NT2/D1 (cell line): ENCODE data around the gene INSRR.
A peak's percentile ranks its signal among the peaks of the same experiment; 100 is the strongest.

Experiments
- DNase-seq: peaks from one replicate; pipeline ENCODE4 v3.0.0-alpha.2; 2011; ENCODE audit warnings: low read depth, low spot score
- H3K27me3 ChIP-seq: 2 replicates; pipeline ENCODE4 v1.6.0; 2011; ENCODE audit warnings: mild to moderate bottlenecking; ENCODE audit not compliant: insufficient read length, insufficient read depth
- H3K36me3 ChIP-seq: 2 replicates; pipeline ENCODE4 v1.6.1; 2011; ENCODE audit warnings: mild to moderate bottlenecking, low read length, mixed read lengths; ENCODE audit not compliant: insufficient read depth, insufficient read length
- H3K4me1 ChIP-seq: 2 replicates; pipeline ENCODE4 v1.5.1; 2011; ENCODE audit not compliant: insufficient read depth, insufficient read length
- H3K4me3 ChIP-seq: 2 replicates; pipeline ENCODE4 v1.5.1; 2011; ENCODE audit warnings: low read depth; ENCODE audit not compliant: insufficient read length
- H3K9ac ChIP-seq: 2 replicates; pipeline ENCODE4 v1.6.0; 2011; ENCODE audit warnings: low read depth; ENCODE audit not compliant: insufficient read length
- H3K9me3 ChIP-seq: 2 replicates; pipeline ENCODE4 v1.5.1; 2011; ENCODE audit warnings: mild to moderate bottlenecking, low read length; ENCODE audit not compliant: insufficient read depth
- SUZ12 ChIP-seq: IDR thresholded peaks from 2 replicates; pipeline ENCODE4 v1.6.1; 2011; ENCODE audit not compliant: insufficient read length, insufficient read depth; ENCODE audit errors: extremely low read depth
- YY1 ChIP-seq: IDR thresholded peaks from 2 replicates; pipeline ENCODE4 v1.6.1; 2011; ENCODE audit not compliant: insufficient read length, insufficient read depth
- ZNF274 ChIP-seq: IDR thresholded peaks from 2 replicates; pipeline ENCODE4 v1.6.1; 2011; ENCODE audit warnings: mild to moderate bottlenecking, low read depth, low read length

Gene INSRR

GRCh38 chr1:156841295-156841855, 17.5 kb downstream of the INSRR start:
- no peak for DNase-seq
- Histone ChIP-seq H3K9me3 (no peaks in the 10 kb centered on the region), H3K9ac (no peak overlapping the region), H3K4me1 (peaks cover 24% of the 10 kb centered on the region), H3K4me3 (no peak overlapping the region), H3K36me3 (no peaks in the 10 kb centered on the region), H3K27me3 (peaks cover 4% of the 10 kb centered on the region)
- TF ChIP-seq ZNF274 (no peak), SUZ12 (no peak), YY1 (no peak)

GRCh38 chr1:156840898-156841279, 18.0 kb downstream of the INSRR start:
- Histone ChIP-seq H3K27me3 (peaks cover 4% of the 10 kb centered on the region), H3K4me3 (no peak overlapping the region), H3K36me3 (no peaks in the 10 kb centered on the region), H3K4me1 (peaks cover 24% of the 10 kb centered on the region), H3K9me3 (no peaks in the 10 kb centered on the region), H3K9ac (no peak overlapping the region)
- no peak for DNase-seq
- TF ChIP-seq YY1 (no peak), ZNF274 (no peak), SUZ12 (no peak)

- TF ChIP-seq SUZ12 (no peak), ZNF274 (no peak), YY1 (no peak)
- no peak for DNase-seq
- peaks cover 4% of the 10 kb centered on the region for H3K27me3 ChIP-seq
These were observed 18.6 kb downstream of the INSRR start for GRCh38 chr1:156840186-156840897.

GRCh38 chr1:156839426-156840109, 19.3 kb downstream of the INSRR start:
- no peak for DNase-seq
- H3K27me3 ChIP-seq, result peaks cover 4% of the 10 kb centered on the region
- no peak overlapping the region for H3K4me3 ChIP-seq
- H3K9ac ChIP-seq, result no peak overlapping the region
- no peaks in the 10 kb centered on the region for H3K36me3 ChIP-seq
- TF ChIP-seq ZNF274, result no peak
- H3K9me3 ChIP-seq, result no peaks in the 10 kb centered on the region
- H3K4me1 ChIP-seq, result peaks cover 20% of the 10 kb centered on the region

More at GRCh38 chr1:156840186-156840897, 18.6 kb downstream of the INSRR start:
- Histone ChIP-seq H3K4me3 (no peak overlapping the region), H3K9ac (no peak overlapping the region), H3K9me3 (no peaks in the 10 kb centered on the region), H3K4me1 (peaks cover 24% of the 10 kb centered on the region), H3K36me3 (no peaks in the 10 kb centered on the region)

DNA sequence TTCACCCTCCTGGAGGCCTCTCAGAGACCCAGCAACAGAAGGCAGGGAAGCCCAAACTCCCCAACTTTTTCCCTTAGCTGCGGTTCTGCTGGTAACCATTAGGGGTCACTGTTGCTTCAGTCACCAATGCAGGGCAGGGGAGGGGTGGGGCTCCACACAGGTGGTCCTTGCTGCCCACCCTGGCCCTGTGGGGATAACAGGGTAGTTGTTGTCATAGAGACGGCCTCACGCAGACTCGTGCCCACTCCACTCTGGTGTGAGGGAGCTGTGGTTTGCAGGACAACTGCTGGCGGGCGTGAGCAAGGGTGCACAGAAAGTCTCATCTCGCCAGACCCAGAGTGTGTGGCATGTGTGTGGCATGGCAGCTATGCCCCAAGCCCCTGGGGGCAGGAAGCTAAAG, 19.9 kb downstream of the INSRR start:
- H3K9me3 ChIP-seq, result no peaks in the 10 kb centered on the region
- peaks cover 16% of the 10 kb centered on the region for H3K4me1 ChIP-seq
- H3K36me3 ChIP-seq, result no peaks in the 10 kb centered on the region
- TF ChIP-seq SUZ12, result no peak
- TF ChIP-seq ZNF274, result no peak
- peak overlapping the region; percentile 27 for H3K9ac ChIP-seq
- peaks cover 4% of the 10 kb centered on the region for H3K27me3 ChIP-seq
- DNase-seq, result no peak
- H3K4me3 ChIP-seq, result no peak overlapping the region

GRCh38 chr1:156836892-156837291, 22.0 kb downstream of the INSRR start:
- H3K4me3 ChIP-seq, result no peak overlapping the region
- no peaks in the 10 kb centered on the region for H3K36me3 ChIP-seq
- no peaks in the 10 kb centered on the region for H3K9me3 ChIP-seq
- peaks cover 14% of the 10 kb centered on the region for H3K4me1 ChIP-seq
- TF ChIP-seq YY1, result no peak
- DNase-seq, result no peak
- H3K27me3 ChIP-seq, result no peaks in the 10 kb centered on the region
- H3K9ac ChIP-seq, result no peak overlapping the region

DNA sequence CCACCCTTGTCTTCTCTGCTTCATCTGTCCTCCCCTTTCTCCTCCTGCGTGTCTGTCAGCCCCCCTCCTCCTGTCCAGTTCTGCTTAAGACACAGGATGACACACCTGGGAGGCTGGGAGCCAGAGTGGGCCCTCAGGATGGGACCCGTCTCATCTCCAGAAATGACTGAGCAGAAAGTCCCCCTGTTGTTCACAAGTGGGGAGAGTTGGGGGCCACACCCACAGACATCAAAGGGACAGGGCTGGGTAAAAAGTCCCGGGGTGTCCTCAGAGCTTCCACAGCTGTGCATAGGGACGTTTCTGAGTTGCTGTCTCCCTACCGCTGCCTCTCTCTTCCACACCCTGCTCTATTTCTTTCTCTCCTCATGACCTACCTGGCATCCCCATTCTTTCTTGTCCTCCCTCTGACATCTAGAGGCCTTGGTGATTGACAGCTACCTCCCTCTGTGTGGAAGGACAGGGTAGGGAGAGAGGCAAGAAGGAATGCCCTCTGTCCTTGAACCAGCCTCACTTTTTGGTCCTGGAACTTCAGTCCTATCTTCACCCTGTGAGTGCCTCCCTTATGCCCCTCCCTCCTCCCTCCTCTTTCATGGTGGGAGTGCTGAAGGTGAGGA, 22.8 kb downstream of the INSRR start:
- Histone ChIP-seq H3K9me3 (no peaks in the 10 kb centered on the region), H3K4me1 (peaks cover 9% of the 10 kb centered on the region), H3K4me3 (no peak overlapping the region), H3K36me3 (no peaks in the 10 kb centered on the region), H3K9ac (no peak overlapping the region), H3K27me3 (peaks cover 2% of the 10 kb centered on the region)
- TF ChIP-seq YY1 (no peak), SUZ12 (no peak), ZNF274 (no peak)
- no peak for DNase-seq
